ENCODE results near the gene UBE2D2. TPM values are rescaled to one million over a fixed set of nuclear protein-coding genes. Genes with fewer than 3 reads are reported as not detected.
"Not testable (repeated sequence)": the region's sequence is repeated elsewhere in the genome, so short reads cannot be mapped to it uniquely, and the experiment has no call there.

UBE2D2 gene
- polyA plus RNA-seq, 6 donors from 2014 or later = 374 to 562 (median 427) TPM

DNA sequence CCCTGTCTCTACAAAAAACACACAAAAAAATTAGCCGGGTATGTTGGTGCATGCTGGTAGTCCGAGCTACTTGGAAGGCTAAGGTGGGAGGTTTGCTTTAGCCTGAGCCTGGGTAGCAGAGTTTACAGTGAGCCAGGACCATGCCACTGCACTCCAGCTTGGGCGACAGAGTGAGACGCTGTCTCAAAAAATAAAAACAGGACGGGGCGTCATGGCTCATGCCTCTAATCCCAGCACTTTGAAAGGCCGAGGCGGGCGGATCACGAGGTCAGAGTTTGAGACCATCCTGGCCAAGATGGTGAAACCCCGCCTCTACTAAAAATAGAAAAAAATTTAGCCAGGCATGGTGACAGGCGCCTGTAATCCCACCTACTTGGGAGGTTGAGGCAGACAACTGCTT lies 40.3 kb downstream of the UBE2D2 start:
- ATAC-seq (ENCODE audit: low read depth in 2 of 2) = no peak
- peak overlapping the region in 1 of 6 donors; percentile 50 for H3K27ac Mint-ChIP-seq
- H3K27me3 Mint-ChIP-seq = no peaks in the 10 kb centered on the region
- peaks cover 19 to 51% (median 33%) of the 10 kb centered on the region in 3 donors for H3K4me1 Mint-ChIP-seq
- DNase-seq = no peak
- H3K36me3 Mint-ChIP-seq = no peaks in the 10 kb centered on the region
- no peaks in the 10 kb centered on the region for H3K9me3 Mint-ChIP-seq
- H3K4me3 Mint-ChIP-seq = no peak overlapping the region

DNA sequence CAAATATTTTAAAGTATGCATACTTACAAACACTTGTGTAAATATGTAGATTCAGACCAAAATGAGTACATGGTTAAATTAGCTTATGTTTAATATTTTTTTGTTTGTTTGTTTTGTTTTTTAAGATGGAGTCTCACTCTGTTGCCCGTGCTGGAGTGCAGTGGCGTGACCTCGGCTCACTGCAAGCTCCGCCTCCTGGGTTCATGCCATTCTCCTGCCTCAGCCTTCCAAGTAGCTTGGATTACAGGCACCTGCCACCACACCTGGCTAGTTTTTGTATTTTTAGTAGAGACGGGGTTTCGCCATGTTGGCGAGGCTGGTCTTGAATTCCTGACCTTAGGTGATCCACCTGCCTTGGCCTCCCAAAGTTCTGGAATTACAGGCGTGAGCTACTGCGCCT lies 40.8 kb downstream of the UBE2D2 start:
- not testable (repeated sequence) for ATAC-seq (ENCODE audit: low read depth in 2 of 2); H3K9me3 Mint-ChIP-seq; H3K4me3 Mint-ChIP-seq; H3K36me3 Mint-ChIP-seq; H3K27me3 Mint-ChIP-seq; H3K27ac Mint-ChIP-seq; DNase-seq
- H3K4me1 Mint-ChIP-seq = peaks cover 19 to 52% (median 37%) of the 10 kb centered on the region in 3 donors

GRCh38 chr5:139605887-139606286 lies 44.7 kb downstream of the UBE2D2 start:
- H3K27ac Mint-ChIP-seq = peak overlapping the region in 5 of 6 donors; percentile 73 to 95 (median 92)
- peaks cover 16 to 45% (median 43%) of the 10 kb centered on the region in 3 donors for H3K4me1 Mint-ChIP-seq
- no peaks in the 10 kb centered on the region for H3K27me3 Mint-ChIP-seq
- ATAC-seq (ENCODE audit: low read depth in 2 of 2) (peak; percentile 52 to 81), DNase-seq (no peak)
- no peaks in the 10 kb centered on the region for H3K36me3 Mint-ChIP-seq
- peak overlapping the region in 6 of 8 donors; percentile 44 to 86 (median 68) for H3K4me3 Mint-ChIP-seq
- H3K9me3 Mint-ChIP-seq = no peaks in the 10 kb centered on the region

GRCh38 chr5:139611703-139612584 lies 50.8 kb downstream of the UBE2D2 start:
- Mint-ChIP-seq H3K9me3 (no peaks in the 10 kb centered on the region), H3K36me3 (peaks cover 0 to 4% of the 10 kb centered on the region in 2 donors), H3K4me1 (peaks cover 11 to 40% (median 38%) of the 10 kb centered on the region in 3 donors), H3K27ac (peak overlapping the region in 5 of 6 donors; percentile 53 to 73 (median 65)), H3K4me3 (no peak overlapping the region), H3K27me3 (no peaks in the 10 kb centered on the region)
- DNase-seq (no peak), ATAC-seq (ENCODE audit: low read depth in 2 of 2) (no peak)

DNA sequence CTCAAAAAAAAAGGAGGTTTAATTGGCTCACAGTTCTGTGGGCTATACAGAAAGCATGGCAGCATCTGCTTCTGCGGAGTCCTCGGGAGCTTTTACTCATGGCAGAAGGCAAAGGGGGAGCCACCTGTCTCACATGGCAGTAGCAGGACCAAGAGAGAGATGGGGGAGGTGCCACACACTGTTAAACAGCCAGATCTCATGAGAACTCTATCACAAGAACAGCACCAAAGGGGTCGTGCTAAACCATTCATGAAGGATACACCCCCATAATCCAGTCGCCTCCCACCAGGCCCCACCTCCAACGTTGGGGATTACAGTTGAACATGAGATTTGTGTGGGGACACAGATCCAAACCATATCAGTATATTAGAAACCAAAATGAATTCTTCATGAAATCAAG lies 58.7 kb downstream of the UBE2D2 start:
- Mint-ChIP-seq H3K4me3 (no peak overlapping the region), H3K9me3 (no peaks in the 10 kb centered on the region), H3K27ac (peak overlapping the region in 3 of 6 donors; percentile 38 to 49 (median 39)), H3K4me1 (peaks cover 0 to 6% (median 4%) of the 10 kb centered on the region in 3 donors), H3K27me3 (no peaks in the 10 kb centered on the region), H3K36me3 (peaks cover 0 to 4% of the 10 kb centered on the region in 2 donors)
- no peak for DNase-seq
- no peak for ATAC-seq (ENCODE audit: low read depth in 2 of 2)

GRCh38 chr5:139625398-139625797 lies 64.3 kb downstream of the UBE2D2 start:
- H3K9me3 Mint-ChIP-seq, H3K4me1 Mint-ChIP-seq: not testable (repeated sequence)
- peak overlapping the region in 2 of 6 donors; percentile 72 to 80 for H3K27ac Mint-ChIP-seq

DNA sequence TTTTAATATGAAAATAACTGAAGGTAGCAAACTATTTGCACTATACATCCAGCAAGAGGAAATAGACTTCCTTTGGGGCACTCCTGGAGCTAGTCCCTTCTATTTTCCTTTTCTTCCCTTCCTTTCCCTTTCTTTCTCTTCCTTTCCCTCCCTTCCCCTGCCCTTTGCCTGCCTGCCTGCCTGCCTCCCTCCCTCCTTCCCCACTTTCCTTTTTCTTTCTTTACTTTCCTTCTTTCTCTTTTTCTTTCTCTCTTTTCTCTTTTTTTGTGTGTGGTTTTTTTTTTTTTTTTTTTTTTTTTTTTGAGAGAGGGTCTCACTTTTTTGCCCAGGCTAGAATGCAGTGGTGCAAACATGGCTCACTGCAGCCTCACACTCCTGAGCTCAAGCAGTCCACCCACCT lies 69.7 kb downstream of the UBE2D2 start:
- ATAC-seq (ENCODE audit: low read depth in 2 of 2) (no peak), DNase-seq (no peak)
- Mint-ChIP-seq H3K36me3 (peaks cover 4 to 10% of the 10 kb centered on the region in 2 donors), H3K9me3 (no peaks in the 10 kb centered on the region), H3K4me1 (peaks cover 28 to 38% (median 30%) of the 10 kb centered on the region in 3 donors), H3K4me3 (no peak overlapping the region), H3K27me3 (no peaks in the 10 kb centered on the region), H3K27ac (peak overlapping the region in 5 of 6 donors; percentile 20 to 71 (median 53))

More at GRCh38 chr5:139625398-139625797, 64.3 kb downstream of the UBE2D2 start:
- H3K4me3 Mint-ChIP-seq; ATAC-seq (ENCODE audit: low read depth in 2 of 2); DNase-seq; H3K27me3 Mint-ChIP-seq: not testable (repeated sequence)
- peaks cover 4 to 10% of the 10 kb centered on the region in 2 donors for H3K36me3 Mint-ChIP-seq

DNA sequence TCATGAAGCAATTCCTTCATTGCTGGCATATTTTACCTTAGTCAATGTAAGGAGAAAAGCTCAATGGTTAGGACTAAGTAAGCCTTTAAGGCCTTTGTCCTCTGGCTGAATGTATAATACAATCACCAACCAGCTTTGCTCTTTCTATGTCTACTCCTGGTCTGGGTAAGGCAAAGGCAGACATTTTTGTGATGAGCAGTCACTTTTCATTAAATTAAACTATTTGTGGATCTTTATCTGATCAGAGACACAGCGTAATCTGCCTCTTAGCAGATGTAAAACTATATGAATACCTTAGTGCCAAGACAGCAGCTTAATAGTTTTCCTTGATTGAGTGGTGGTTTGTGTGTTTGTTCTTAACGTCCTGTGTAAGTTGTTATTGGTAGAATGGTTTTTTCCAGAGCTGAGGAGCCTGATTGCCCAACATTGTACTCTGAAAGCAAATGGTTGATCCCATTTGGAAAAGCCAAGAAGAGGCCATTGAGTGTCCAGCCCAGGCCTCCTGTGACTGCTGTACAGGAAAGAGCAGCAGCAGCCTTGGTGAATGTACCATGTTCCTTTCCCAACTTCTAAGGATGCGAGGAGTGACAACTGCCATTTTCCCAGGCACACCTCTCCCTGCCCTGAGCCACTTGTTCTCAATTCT lies 70.5 kb downstream of the UBE2D2 start:
- no peak overlapping the region for H3K4me3 Mint-ChIP-seq
- no peaks in the 10 kb centered on the region for H3K9me3 Mint-ChIP-seq
- H3K27ac Mint-ChIP-seq = peak overlapping the region in 1 of 6 donors; percentile 36
- H3K27me3 Mint-ChIP-seq = no peaks in the 10 kb centered on the region
- no peak for DNase-seq
- ATAC-seq (ENCODE audit: low read depth in 2 of 2) = no peak
- H3K4me1 Mint-ChIP-seq = peaks cover 35 to 44% (median 38%) of the 10 kb centered on the region in 3 donors
- H3K36me3 Mint-ChIP-seq = peaks cover 4 to 9% of the 10 kb centered on the region in 2 donors

- Mint-ChIP-seq H3K36me3 (no peaks in the 10 kb centered on the region), H3K27me3 (no peaks in the 10 kb centered on the region), H3K4me1 (peaks cover 44 to 56% (median 49%) of the 10 kb centered on the region in 3 donors), H3K27ac (peak overlapping the region; percentile 77 to 99 (median 94)), H3K4me3 (peak overlapping the region in 3 of 8 donors; percentile 35 to 75 (median 57)), H3K9me3 (no peaks in the 10 kb centered on the region)
- ATAC-seq (ENCODE audit: low read depth in 2 of 2) (peak in 1 of 2 donors; percentile 6), DNase-seq (peak; percentile 71)
Observed at GRCh38 chr5:139633295-139634027, 72.3 kb downstream of the UBE2D2 start.

DNA sequence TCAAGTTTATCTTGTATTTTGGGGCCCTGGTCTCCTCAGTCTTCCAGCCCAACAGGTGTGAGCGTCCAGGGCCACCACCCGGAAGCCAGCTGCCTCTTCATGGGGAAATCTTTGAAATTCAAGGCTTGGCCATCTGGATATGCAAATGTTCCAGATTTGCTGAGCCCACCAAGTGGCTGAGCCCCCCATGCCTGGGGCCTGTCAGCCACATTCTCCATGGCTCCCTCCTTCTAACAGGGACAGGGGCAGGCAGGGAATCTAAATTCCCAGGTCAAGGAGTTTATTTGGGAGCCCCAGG lies 72.8 kb downstream of the UBE2D2 start:
- Mint-ChIP-seq H3K4me1 (peaks cover 49 to 61% (median 54%) of the 10 kb centered on the region in 3 donors), H3K9me3 (no peaks in the 10 kb centered on the region), H3K27me3 (no peaks in the 10 kb centered on the region), H3K36me3 (no peaks in the 10 kb centered on the region), H3K27ac (peak overlapping the region in 5 of 6 donors; percentile 77 to 99 (median 97)), H3K4me3 (peak overlapping the region in 2 of 8 donors; percentile 6 to 40)
- DNase-seq = no peak
- ATAC-seq (ENCODE audit: low read depth in 2 of 2) = no peak

DNA sequence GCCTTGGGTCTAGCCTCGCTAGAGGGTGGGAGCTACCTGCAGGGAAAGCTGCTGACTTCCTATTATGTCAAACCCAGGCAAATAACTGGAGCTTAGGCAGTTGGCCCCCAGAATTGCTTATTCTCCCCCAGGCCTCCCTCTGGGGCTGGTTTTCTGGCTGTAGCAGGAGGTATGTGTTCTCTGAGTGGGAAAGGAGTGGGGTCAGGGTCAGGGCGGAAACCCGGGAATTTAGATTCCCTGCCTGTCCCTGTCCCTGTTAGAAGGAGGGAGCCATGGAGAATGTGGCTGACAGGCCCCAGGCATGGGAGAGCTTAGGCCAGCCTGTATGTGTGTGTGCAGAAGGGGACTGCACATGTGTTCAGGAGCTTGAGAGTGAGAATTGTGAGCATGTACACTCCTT lies 73.4 kb downstream of the UBE2D2 start:
- H3K27me3 Mint-ChIP-seq = no peaks in the 10 kb centered on the region
- H3K4me1 Mint-ChIP-seq = peaks cover 55 to 66% (median 60%) of the 10 kb centered on the region in 3 donors
- H3K4me3 Mint-ChIP-seq = peak overlapping the region in 5 of 8 donors; percentile 31 to 83 (median 57)
- H3K9me3 Mint-ChIP-seq = no peaks in the 10 kb centered on the region
- H3K36me3 Mint-ChIP-seq = no peaks in the 10 kb centered on the region
- ATAC-seq (ENCODE audit: low read depth in 2 of 2) (no peak), DNase-seq (no peak)
- H3K27ac Mint-ChIP-seq = peak overlapping the region; percentile 59 to 100 (median 98)

- no peaks in the 10 kb centered on the region for H3K27me3 Mint-ChIP-seq
- H3K4me1 Mint-ChIP-seq = peaks cover 60 to 73% (median 67%) of the 10 kb centered on the region in 3 donors
- ATAC-seq (ENCODE audit: low read depth in 2 of 2) (no peak), DNase-seq (no peak)
- peak overlapping the region; percentile 97 to 100 (median 98) for H3K27ac Mint-ChIP-seq
- no peaks in the 10 kb centered on the region for H3K9me3 Mint-ChIP-seq
- peak overlapping the region in 6 of 8 donors; percentile 45 to 89 (median 80) for H3K4me3 Mint-ChIP-seq
- H3K36me3 Mint-ChIP-seq = no peaks in the 10 kb centered on the region
Observed at GRCh38 chr5:139635191-139635590, 74.1 kb downstream of the UBE2D2 start.

GRCh38 chr5:139635606-139636206 lies 74.6 kb downstream of the UBE2D2 start:
- ATAC-seq (ENCODE audit: low read depth in 2 of 2) (peak; percentile 14 to 15), DNase-seq (peak; percentile 60)
- Mint-ChIP-seq H3K36me3 (no peaks in the 10 kb centered on the region), H3K27ac (peak overlapping the region; percentile 97 to 100 (median 98)), H3K4me3 (peak overlapping the region; percentile 83 to 90 (median 88)), H3K27me3 (no peaks in the 10 kb centered on the region), H3K4me1 (peaks cover 60 to 78% (median 72%) of the 10 kb centered on the region in 3 donors), H3K9me3 (no peaks in the 10 kb centered on the region)

Data from naive B cell (primary cell).